ENCODE measurements around the gene ZNF232.
"Not testable (repeated sequence)": the region's sequence is repeated elsewhere in the genome, so short reads cannot be mapped to it uniquely, and the experiment has no call there.

Gene ZNF232

GRCh38 chr17:5129770-5130169, 18.1 kb upstream of the ZNF232 start:
- DNase-seq = not testable (repeated sequence)

GRCh38 chr17:5128905-5129535, 17.3 kb upstream of the ZNF232 start:
- DNase-seq = no peak

GRCh38 chr17:5128387-5128786, 16.7 kb upstream of the ZNF232 start:
- DNase-seq = not testable (repeated sequence)

- no peak for DNase-seq
Measured at GRCh38 chr17:5127910-5128309, 16.2 kb upstream of the ZNF232 start.

GRCh38 chr17:5126719-5127488, 15.2 kb upstream of the ZNF232 start:
- no peak for DNase-seq

GRCh38 chr17:5124896-5125295, 13.2 kb upstream of the ZNF232 start:
- DNase-seq = not testable (repeated sequence)

GRCh38 chr17:5124125-5124760, 12.6 kb upstream of the ZNF232 start:
- not testable (repeated sequence) for DNase-seq

- no peak for DNase-seq
Measured at GRCh38 chr17:5123343-5124124, 11.9 kb upstream of the ZNF232 start.

- DNase-seq = no peak
Measured at GRCh38 chr17:5122586-5123342, 11.1 kb upstream of the ZNF232 start.

- not testable (repeated sequence) for DNase-seq
Measured at GRCh38 chr17:5122056-5122455, 10.4 kb upstream of the ZNF232 start.

GRCh38 chr17:5121186-5121841, 9.6 kb upstream of the ZNF232 start:
- DNase-seq = no peak

GRCh38 chr17:5120436-5121185, 8.9 kb upstream of the ZNF232 start:
- DNase-seq = not testable (repeated sequence)

GRCh38 chr17:5120036-5120435, 8.4 kb upstream of the ZNF232 start:
- no peak for DNase-seq

GRCh38 chr17:5118219-5118618, 6.5 kb upstream of the ZNF232 start:
- DNase-seq = no peak

- no peak for DNase-seq
Measured at GRCh38 chr17:5115673-5116651, 4.3 kb upstream of the ZNF232 start, which contains the start of gene USP6. Gene USP6, plus strand, starts transcription at chr17:5116032. Its CDS starts 14,336 bp downstream, at chr17:5130368.

- no peak for DNase-seq
Measured at GRCh38 chr17:5110816-5111215, 862 bp downstream of the ZNF232 start.

GRCh38 chr17:5100832-5101231, 10.8 kb downstream of the ZNF232 start:
- no peak for DNase-seq

- DNase-seq = no peak
Measured at GRCh38 chr17:5099271-5099670, 12.4 kb downstream of the ZNF232 start.

- DNase-seq = peak; percentile 33
Measured at GRCh38 chr17:5097101-5097834, 14.4 kb downstream of the ZNF232 start.
